GM19328 (cell line): ENCODE results near the gene NUDT3.
"Not testable (repeated sequence)": the region's sequence is repeated elsewhere in the genome, so short reads cannot be mapped to it uniquely, and the experiment has no call there.

Source experiments
- ATAC-seq: cut with Tn5 transposase; IDR thresholded peaks from one replicate; pipeline ENCODE4 v1.9.1; 2021; ENCODE audit warnings: mild to moderate bottlenecking, moderate library complexity; ENCODE audit not compliant: unreplicated experiment

NUDT3 gene

DNA sequence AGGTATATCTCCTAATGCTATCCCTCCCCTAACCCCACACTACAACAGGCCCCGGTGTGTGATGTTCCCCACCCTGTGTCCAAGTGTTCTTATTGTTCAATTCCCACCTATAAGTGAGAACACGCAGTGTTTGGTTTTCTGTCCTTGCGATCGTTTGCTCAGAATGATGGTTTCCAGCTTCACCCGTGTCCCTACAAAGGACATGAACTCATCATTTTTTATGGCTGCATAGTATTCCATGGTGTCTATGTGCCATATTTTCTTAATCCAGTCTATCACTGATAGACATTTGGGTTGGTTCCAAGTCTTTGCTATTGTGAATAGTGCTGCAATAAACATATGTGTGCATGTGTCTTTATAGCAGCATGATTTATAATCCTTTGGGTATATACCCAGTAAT is 20.6 kb downstream of the NUDT3 start:
- ATAC-seq: not testable (repeated sequence)

DNA sequence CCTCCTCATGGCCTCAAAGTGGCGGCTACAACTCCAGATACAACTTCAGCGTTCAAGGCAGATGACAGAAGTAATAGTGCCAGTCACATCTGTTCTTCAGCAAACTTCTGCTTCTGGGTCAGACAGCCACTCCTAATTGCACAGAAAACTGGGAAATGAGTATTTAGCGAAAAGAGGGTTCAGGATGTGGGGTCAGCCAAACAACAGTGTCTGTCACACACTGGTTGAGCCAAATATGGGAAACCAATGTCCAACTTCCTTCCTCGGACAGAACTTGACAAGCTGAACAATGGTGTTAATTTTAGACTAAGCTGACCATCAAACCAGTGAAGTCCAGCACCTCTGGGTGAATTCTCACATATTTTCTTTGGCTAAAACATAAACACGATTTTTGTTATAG is 22.1 kb downstream of the NUDT3 start:
- ATAC-seq: no peak

GRCh38 chr6:34369385-34369784 is 23.1 kb downstream of the NUDT3 start:
- ATAC-seq: no peak

DNA sequence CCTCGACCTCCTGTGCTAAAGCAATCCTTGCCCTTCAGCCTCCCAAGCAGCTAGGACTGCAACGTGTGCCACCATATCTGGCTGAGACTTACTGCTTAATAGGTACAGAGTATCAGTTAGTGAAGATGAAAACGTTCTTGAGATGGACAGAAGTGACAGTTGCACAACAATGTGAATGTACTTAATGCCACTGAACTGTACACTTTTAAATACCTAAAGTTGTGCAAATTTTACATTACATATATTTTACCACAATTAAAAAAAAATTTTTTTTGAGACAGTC is 25.9 kb downstream of the NUDT3 start:
- no peak for ATAC-seq

DNA sequence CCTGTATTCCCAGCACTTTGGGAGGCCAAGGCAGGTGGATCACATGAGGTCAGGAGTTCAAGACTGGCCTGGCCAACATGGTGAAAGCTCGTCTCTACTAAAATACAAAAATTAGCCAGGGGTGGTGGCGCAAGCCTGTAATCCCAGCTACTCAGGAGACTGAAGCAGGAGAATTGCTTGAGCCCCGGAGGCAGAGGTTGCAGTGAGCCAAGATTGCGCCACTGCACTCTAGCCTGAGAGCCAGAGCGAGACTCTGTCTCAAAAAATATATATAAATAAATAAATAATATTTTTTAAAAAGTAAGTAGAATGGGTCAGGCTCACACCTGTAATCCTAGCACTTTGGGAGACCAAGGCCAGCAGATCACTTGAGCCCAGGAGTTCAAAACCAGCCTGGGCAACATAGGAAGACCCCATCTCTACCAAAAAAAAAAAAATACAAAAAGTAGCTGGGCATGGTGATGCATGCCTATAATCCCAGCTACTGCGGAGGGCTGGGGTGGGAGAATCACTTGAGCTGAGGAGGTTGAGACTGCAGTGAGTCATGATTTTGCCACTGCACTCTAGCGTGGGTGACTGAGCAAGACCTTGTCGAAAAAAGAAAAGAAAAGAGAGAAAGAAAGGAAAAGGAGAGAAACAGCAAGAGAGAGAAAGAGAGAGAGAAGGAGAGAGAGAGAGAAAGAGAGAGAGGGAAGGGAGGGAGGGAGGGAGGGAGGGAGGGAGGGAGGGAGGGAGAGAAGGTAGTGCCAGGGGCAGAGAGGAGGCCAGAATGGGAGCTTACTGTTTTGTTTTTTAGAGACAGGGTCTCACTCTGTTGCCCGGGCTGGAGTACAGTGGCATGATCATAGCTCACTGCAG is 26.5 kb downstream of the NUDT3 start:
- ATAC-seq: not testable (repeated sequence)

- ATAC-seq: not testable (repeated sequence)
These were observed 28.8 kb downstream of the NUDT3 start for GRCh38 chr6:34363681-34364075.

- ATAC-seq: no peak
These were observed 29.4 kb downstream of the NUDT3 start for GRCh38 chr6:34362909-34363680.

GRCh38 chr6:34362176-34362575 is 30.3 kb downstream of the NUDT3 start:
- no peak for ATAC-seq

DNA sequence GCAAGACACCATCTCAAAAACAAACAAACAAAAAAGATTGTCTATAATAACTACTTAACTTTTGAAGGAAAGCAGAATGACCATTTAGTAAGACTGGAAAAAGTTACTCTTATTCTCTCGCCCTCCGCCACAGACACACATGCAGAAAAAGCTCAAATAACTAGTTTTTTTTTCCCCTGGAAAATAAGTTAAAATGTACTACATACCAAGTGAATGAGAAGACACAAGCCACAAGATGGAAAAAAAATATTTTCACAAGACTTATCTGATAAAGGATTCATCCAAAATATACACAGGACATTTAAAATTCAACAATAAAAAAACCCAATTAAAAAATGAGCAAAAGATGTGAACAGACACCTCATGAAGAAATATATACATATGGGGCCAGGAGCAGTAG is 31.9 kb downstream of the NUDT3 start:
- ATAC-seq: no peak

GRCh38 chr6:34359418-34360158 is 32.9 kb downstream of the NUDT3 start:
- no peak for ATAC-seq

DNA sequence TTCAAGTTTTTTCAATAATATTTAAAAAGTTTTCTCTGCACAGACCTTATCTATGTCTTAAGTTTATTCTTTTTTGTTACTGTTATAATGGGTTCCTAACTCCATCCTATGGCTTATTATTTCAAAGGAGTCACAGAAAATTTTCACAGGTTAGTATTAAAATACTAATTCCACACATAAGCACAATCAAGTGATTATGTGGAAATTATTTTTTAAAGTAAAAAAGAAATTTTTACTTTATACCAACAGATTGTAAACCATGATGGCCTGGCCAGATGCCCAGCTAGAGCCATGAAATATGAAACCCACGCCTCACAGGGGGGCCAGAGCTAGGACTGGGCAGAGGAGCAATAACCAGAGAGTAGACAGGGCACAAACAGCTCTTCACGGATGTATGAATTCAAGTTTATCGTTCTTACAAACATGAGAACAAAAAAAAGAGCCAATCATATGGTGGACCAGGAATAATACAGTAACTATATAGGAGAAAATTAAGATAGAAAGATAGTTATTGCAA is 34.0 kb downstream of the NUDT3 start:
- no peak for ATAC-seq

DNA sequence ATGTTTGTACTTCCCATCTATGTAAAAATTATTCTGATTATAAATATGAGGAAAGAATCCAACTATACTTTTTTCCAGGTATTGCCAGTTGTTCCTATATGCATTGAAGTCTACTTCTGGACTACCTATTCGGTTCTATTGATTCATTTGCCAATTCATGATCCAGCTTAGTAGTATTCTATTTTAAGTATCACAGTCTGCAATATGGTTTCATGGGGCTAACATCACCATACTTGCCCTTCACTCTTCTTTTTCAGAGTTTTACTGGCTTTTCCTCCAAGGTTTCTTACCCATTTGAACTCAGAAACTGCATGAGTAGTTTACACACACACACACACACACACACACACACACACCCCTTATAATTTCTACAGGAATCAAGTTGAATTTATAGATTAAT is 34.5 kb downstream of the NUDT3 start:
- ATAC-seq: no peak

GRCh38 chr6:34355889-34356288 is 36.6 kb downstream of the NUDT3 start:
- ATAC-seq: no peak

GRCh38 chr6:34354230-34354629 is 38.2 kb downstream of the NUDT3 start:
- not testable (repeated sequence) for ATAC-seq

GRCh38 chr6:34353530-34353929 is 38.9 kb downstream of the NUDT3 start:
- ATAC-seq: not testable (repeated sequence)

GRCh38 chr6:34352305-34352937 is 40.0 kb downstream of the NUDT3 start:
- ATAC-seq: no peak

GRCh38 chr6:34350934-34351217 is 41.6 kb downstream of the NUDT3 start:
- ATAC-seq: no peak

DNA sequence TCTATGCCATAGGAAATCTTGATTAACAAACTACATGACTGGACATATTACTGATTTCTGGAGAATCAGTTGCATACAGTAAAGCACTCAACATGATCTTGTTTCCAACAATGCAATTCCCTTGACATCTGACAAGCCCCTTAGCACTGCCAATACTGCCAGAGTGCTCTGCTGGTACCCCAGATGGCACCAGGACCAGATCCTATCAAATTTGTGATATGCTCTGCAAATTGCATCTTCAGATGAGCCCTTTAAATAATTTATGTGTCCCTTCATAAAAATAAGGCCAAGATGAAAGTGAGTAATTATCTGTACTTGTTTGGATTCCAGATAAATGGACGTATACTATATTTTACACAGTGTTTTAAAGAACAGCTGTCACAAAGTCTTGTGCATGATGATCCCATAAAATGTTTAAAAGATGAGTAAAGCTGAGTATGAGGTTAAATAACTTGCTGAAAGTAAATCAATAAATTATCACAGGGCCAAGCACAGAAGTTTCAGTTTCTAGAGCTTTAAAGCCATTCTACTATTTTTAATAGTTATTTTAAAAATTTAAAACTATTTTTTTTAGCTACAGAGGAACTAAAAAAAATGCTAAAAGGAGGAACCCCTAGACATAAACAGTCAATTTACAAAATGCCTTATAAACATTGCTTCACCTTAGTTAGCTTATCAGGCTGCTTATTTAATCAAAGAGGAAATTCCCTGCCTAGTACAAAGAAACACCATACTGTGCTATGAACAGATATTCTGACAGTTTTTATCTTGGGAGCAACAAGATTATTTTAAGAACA is 42.1 kb downstream of the NUDT3 start:
- no peak for ATAC-seq

GRCh38 chr6:34349211-34349610 is 43.3 kb downstream of the NUDT3 start:
- no peak for ATAC-seq

DNA sequence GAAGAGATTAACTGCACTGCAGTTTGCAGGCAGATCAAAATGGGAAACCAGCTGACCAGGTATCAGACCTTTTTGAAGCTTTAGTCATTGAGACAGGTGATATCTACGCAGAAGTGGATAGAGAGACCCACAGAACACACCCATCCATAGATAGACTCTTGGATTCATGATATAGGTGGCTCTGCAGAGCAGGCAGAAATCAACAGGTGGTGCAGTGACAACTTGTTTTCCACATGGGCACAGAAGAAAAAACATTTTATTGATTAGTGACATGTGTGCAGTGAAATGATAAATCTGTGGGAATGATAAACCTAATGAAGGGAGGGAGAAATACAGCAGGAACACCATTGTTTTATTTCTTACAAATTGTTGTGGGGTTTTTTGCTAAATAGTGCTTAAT is 45.2 kb downstream of the NUDT3 start:
- no peak for ATAC-seq
